ENCODE measurements around the gene FGF7. TPM values are rescaled to one million over a fixed set of nuclear protein-coding genes. Genes with fewer than 3 reads are reported as not detected.
"Not testable (repeated sequence)": the region's sequence is repeated elsewhere in the genome, so short reads cannot be mapped to it uniquely, and the experiment has no call there.

The FGF7 gene
- total and polyA plus RNA-seq, 2 experiments from 2014 or later = 0.03 to 0.08 TPM

- not testable (repeated sequence) for H3K36me3 ChIP-seq (ENCODE audit: insufficient read depth); H3K27ac ChIP-seq (ENCODE audit: low read depth); H2AFZ ChIP-seq; H3K4me1 ChIP-seq (ENCODE audit: insufficient read depth); H3K4me3 ChIP-seq; H3K4me3 Mint-ChIP-seq; ATAC-seq; H3K9me2 ChIP-seq (ENCODE audit: insufficient read depth); H3K79me2 ChIP-seq (replicated peaks; ENCODE audit: insufficient read depth); H3K27me3 ChIP-seq (ENCODE audit: insufficient read depth); H3K27me3 Mint-ChIP-seq (ENCODE audit: insufficient read depth, low read depth, poor library complexity); H3K36me3 Mint-ChIP-seq (ENCODE audit: low read depth); H3K9me3 Mint-ChIP-seq; H3K4me2 ChIP-seq; H4K20me1 ChIP-seq (replicated peaks; ENCODE audit: insufficient read depth); DNase-seq (ENCODE audit: low spot score); H3F3A ChIP-seq (replicated peaks; ENCODE audit: low read depth); H3K4me1 Mint-ChIP-seq; H3K27ac Mint-ChIP-seq
Observed at GRCh38 chr15:49402515-49403296, 20.3 kb upstream of the FGF7 start.

- TF ChIP-seq ETS1 (IDR thresholded peaks at IDR 0.05) (no peak), JUNB (IDR thresholded peaks at IDR 0.05; ENCODE audit: unreplicated experiment) (no peak), EZH2 (IDR thresholded peaks at IDR 0.05; ENCODE audit: low read depth, unreplicated experiment) (no peak), REST (IDR thresholded peaks at IDR 0.05; ENCODE audit: unreplicated experiment) (no peak)
- H3K36me3 ChIP-seq (ENCODE audit: insufficient read depth) = no peaks in the 10 kb centered on the region
- Mint-ChIP-seq H3K27ac (no peak overlapping the region), H3K9me3 (no peaks in the 10 kb centered on the region; the same call in 2 of the 3 replicates), H3K36me3 (ENCODE audit: low read depth) (no peaks in the 10 kb centered on the region), H3K4me3 (no peak overlapping the region), H3K27me3 (ENCODE audit: insufficient read depth, low read depth, poor library complexity) (peaks cover 6% of the 10 kb centered on the region), H3K4me1 (no peaks in the 10 kb centered on the region)
- no peak overlapping the region for H2AFZ ChIP-seq
- no peak overlapping the region for H3K4me2 ChIP-seq
- no peak overlapping the region for H3K4me3 ChIP-seq
- ATAC-seq (no peak), DNase-seq (ENCODE audit: low spot score) (no peak)
- H3K27me3 ChIP-seq (ENCODE audit: insufficient read depth) = no peaks in the 10 kb centered on the region
- H3F3A ChIP-seq (replicated peaks; ENCODE audit: low read depth) = no peaks in the 10 kb centered on the region
- H3K9me2 ChIP-seq (ENCODE audit: insufficient read depth) = no peaks in the 10 kb centered on the region
- H4K20me1 ChIP-seq (replicated peaks; ENCODE audit: insufficient read depth) = no peaks in the 10 kb centered on the region
- no peak overlapping the region for H3K27ac ChIP-seq (ENCODE audit: low read depth)
- no peaks in the 10 kb centered on the region for H3K4me1 ChIP-seq (ENCODE audit: insufficient read depth)
- no peaks in the 10 kb centered on the region for H3K79me2 ChIP-seq (replicated peaks; ENCODE audit: insufficient read depth)
Observed at GRCh38 chr15:49406352-49407118, 16.5 kb upstream of the FGF7 start.
